Measurements from ENCODE around the gene HARBI1.
"Not testable (repeated sequence)": the region's sequence is repeated elsewhere in the genome, so short reads cannot be mapped to it uniquely, and the experiment has no call there.

Gene HARBI1

DNA sequence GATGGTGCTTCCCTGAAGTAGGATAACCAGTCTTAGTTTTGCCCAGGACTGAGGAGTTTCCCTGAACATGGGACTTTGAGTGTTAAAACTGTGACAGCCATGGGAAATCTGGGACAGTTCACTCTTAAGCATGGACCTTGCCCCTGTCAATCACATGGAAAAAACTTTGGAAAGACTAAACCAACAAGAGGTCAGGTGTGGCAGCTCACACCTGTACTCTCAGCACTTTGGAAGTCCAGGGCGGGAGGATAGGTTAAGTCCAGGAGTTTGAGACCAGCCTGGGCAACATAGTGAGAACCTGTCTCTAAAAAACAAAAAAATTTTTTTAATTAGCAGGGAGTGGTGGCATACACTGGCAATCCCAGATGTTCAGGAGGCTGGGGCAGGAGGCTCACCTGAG lies 19.9 kb downstream of the HARBI1 start:
- DNase-seq (ENCODE audit: low read depth), result no peak

DNA sequence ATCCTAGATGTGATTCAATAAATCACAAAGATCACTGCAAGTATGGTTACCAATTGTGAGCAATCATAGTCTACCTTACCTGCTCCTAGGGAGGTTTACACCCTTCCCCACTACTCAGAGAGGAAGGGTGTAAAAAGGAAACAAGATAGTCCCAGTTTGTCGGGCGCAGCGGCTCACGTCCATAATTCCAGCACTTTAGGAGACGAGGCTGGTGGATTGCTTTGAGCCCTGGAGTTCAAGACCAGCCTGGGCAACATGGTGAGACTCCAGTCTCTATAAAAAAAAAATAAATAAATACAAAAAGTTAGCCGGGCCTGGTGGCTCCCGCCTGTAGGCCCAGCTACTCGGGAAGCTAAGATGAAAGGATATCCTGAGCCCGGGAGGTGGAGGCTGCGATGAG lies 22.2 kb downstream of the HARBI1 start:
- no peak for DNase-seq (ENCODE audit: low read depth)

DNA sequence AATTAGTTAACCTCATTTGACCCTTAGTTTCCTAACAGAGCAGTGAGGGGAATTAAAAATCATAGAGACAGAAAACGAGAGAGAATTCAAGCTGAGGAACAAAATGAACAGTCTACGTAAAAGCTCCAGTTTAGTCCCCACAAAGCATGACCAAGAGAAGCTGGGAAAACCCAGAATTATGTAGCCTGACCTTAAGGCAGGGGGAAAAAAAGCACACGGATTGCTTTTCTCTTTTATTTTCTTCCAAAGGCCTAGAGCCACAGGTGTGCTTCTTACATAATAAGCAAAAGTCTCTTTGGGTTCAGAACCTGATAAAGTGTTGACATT lies 22.7 kb downstream of the HARBI1 start:
- DNase-seq (ENCODE audit: low read depth), result no peak

DNA sequence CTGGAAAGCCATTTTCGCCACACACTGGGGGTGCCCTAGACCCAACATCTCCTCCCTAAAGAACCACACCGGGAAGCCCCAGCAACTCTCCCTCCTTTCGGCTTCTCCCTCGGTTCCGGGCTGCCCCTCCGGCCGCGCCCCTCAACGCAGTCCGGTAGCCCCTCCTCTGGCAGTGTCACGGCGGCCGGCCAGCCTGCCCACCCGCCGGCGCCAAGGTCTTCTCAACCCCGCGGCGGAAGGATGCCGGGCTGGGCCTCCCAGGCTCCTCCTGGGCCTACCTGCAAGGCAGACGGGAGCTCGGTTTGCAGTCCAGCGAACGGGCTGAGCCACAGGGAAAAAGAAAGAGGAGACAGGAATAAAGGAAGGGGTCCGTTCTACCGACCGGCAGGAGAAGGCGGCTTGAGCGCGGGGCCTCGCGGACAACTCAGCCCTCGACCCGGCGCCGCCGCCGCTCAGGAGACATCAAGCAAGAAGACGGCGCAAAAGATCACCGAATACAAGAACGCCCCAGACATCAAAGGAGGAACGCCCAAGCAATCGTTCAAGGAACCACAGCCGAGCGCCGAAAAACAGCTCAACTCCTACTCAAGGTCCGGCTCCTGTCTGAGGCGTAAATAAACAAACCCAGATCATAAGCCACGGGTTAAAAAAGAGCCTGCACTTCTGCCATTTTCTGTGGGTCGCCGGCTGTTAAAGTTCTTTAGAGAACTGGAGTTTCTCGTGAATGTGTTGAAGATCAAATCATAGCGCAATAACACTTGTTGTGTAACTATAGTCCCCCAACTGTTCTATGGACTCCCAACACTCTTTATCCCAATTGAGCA lies 23.3 kb downstream of the HARBI1 start, which contains the start of gene AMBRA1:
AMBRA1 (minus strand) TSS at position 474 of the 824 bp plus-strand sequence. CDS start 45,643 bp downstream, outside the sequence.
- peak; percentile 62 for DNase-seq (ENCODE audit: low read depth)

DNA sequence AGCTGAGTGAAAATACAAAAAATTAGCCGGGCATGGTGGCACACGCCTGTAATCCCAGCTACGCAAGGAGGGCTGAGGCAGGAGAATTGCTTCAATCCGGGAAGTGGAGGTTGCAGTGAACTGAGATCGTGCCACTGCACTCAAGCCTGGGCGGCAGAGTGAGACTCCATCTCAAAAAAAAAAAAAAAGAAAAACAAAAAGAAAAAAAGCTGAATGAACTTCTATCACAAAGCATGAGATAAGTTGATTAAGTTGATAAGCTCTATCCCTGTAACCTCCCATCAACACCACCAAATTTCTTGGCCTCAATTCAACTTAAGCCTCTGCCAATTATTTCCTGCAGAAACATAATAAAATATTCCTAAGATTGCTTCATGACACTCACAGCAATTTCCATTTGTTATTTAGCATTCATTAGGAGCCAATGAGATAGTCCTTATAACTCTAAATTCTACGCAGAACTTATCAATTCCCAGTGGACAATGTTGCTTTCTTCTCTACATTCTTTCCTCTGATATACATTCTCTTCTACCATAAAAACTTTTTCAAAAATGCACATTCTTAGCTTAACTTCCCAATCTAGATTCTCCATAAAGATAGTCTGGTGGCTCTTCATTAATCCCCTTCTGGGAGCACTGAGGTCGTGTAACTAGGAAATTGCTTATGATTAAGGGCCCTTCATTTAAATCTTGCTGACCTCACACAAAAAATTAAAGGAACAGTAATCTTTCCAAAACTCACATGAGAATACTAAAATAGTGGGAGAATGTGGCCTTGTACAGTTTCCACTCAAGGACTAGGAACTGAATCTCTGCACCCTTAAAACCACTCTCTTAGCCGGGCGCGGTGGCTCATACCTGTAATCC lies 26.1 kb downstream of the HARBI1 start:
- DNase-seq (ENCODE audit: low read depth), result no peak

DNA sequence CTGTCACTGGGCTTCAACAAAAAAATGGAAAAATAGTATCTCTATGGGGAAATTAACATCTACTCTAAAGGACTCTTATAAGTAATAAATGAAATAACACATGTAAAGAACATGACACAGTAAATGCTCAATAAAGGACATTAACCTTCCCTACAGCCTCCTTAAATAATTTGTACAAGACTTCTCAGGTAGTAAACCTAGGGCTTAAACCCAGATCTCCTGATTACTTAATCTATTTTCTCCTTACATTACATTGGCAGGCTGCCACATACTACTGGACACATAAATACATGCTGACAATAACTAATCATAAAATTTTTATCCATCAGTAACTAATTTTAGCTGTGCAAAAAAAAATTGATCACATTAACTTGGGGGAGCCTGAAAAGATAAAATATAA lies 28.1 kb downstream of the HARBI1 start:
- no peak for DNase-seq (ENCODE audit: low read depth)

DNA sequence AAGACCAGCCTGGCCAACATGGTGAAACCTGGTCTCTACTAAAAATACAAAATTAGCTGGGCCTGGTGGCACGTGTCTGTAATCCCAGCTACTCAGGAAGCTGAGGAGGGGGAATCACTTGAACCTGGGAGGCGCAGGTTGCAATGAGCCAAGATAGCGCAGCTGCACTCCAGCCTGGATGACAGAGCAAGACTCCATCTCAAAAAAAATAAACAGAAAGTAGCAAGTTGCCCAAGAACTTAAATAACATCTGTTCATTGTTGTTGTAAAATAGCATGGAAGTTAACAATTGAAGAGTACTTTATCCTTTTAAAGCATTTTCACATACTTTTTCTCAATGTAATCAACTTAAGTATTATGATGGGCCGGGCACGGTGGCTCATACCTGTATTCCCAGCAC lies 28.9 kb downstream of the HARBI1 start:
- DNase-seq (ENCODE audit: low read depth), result no peak

DNA sequence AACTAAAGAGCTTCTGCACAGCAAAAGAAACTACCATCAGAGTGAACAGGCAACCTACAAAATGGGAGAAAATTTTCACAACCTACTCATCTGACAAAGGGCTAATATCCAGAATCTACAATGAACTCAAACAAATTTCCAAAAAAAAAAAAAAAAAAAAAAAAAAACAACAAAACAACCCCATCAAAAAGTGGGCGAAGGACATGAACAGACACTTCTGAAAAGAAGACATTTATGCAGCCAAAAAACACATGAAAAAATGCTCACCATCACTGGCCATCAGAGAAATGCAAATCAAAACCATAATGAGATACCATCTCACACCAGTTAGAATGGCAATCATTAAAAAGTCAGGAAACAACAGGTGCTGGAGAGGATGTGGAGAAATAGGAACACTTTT lies 33.5 kb downstream of the HARBI1 start:
- DNase-seq (ENCODE audit: low read depth), result not testable (repeated sequence)

DNA sequence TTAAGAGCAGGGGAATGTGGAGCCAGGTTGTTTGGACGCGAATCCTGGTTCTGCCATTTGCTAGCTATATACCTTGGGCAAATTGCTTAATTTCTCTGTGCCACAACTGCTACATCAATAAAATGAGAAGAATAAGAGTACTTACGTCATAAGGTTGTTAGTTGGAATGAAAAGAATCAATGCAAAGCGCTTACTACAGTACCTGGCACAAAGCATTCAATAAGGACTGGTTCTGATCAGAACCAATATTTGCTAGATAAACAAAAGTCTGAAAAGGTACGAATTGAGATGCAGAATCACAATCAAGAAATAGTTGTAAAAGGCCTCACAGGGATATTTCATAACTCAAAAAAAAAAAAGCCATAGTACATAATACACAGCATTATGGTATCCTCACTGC lies 34.4 kb downstream of the HARBI1 start:
- no peak for DNase-seq (ENCODE audit: low read depth)

DNA sequence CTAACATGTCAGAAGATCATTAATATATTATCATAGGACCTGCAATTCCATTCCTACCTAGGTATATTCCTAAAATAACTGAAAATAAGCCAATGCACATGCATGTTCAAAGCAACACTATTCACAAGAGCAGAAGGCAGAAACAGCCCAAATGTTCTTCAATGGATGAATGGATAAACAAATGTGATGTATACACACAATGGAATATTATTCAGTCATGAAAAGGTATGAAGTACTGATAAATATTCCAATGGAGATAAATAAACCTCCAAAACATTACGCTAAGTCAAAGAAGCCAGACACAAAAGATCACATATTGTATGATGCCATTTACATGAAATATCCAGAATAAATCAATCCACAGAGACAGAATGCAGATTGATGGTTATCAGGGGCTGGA lies 40.0 kb downstream of the HARBI1 start:
- DNase-seq (ENCODE audit: low read depth), result no peak

DNA sequence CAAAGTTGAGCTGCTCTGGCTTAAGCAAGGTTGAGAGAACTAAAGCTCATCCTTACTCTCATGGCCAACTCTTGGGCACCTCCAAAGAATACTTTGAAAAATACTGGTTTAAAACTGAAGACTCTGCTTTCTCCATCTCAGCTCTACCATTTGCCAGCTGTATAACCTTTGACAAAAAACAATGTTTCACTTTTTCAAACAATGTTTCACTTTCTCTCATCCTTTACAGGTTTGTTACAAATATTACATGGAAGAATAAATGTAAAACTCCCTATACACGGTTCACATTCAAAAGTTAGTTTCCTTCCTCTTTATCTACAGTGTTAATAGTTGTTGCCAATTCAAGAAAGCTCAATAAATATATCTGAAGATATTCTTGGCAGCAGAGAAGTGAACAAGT lies 42.4 kb downstream of the HARBI1 start:
- DNase-seq (ENCODE audit: low read depth), result no peak

DNA sequence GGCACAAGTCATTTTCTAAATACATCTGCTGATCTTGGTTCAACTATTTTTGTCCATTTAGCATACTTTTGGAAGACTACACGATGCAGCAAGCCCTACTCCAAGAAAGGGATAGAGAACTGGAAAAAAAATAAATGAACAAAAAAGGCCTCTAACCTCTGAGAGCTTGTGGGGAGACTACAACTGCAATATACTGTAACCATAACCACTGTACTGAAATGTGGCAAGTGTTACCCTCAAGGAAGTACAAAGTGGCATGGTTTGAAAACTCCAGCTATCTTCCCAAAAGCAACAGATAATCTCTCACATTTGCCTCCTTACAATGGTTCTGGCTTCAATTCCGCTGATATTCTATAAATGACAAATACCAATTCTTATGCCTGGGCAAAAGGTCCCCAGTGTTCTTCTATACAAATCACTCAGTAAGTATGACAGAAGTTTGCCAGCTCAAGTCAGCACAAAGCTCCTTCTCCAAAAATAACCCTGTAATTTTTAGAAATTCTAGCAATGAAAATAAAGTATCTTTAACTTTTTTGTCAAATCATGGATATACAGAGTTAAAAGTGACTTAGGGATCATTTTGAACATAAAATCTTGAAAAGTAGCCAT lies 46.1 kb downstream of the HARBI1 start:
- no peak for DNase-seq (ENCODE audit: low read depth)

DNA sequence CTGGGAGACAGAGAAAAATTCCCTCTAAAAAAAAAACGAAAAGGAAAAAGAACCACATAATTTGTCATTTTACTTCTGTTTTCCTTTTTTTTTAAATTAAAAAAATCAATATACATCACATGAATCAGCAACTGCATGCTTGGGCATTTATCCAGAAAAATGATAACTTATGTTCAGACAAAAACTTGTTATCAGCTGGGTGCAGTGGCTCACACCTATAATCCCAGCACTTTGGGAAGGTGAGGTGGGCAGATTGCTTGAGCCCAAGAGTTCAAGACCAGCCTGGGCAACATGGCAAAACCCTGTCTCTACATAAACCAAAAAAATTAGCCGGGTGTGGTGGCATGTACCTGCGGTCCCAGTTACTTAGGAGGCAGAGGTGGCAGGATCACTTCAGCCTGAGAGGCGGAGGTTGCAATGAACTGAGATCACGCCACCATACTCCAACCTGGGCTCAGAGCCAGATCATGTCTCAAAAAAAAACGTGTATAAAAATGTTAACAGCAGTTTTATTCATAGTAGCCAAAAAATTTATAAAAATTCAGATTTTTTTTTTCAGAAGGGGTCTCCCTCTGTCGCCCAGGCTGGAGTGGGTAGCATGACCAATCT lies 51.7 kb downstream of the HARBI1 start:
- no peak for DNase-seq (ENCODE audit: low read depth)

DNA sequence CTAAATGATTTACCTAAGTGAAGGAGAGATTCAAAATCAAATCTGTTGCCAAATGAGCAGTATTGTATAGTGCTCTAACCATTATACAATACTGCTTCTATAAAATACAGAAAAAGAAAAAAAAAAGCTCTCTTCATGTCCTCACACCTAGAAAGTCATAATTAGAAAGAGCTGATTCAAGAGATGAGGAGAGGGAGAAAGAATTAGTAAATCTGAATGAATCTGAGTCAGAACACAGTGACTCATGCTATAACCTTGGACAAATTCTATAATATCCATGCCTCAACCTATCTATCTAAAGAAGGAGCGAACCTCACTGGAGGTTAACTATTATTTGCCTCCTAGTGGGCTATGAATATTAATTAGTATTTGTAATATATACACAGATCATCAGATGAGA lies 52.6 kb downstream of the HARBI1 start:
- no peak for DNase-seq (ENCODE audit: low read depth)

DNA sequence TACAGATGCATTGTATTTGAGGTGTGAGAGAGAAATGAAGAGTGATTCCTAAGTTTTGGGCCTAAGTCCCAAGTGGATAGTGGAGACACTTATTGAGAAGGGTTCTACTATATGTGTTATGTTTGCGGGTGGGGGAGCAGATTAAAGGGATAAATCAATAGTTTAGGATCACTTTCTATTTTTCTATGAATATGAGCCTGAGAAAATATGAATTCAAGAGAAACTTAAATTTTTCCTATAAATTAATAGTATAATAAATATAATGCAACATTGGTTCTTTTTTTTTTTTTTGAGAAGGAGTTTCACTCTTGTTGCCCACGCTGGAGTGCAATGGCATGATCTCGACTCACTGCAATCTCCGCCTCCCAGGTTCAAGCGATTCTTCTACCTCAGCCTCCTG lies 54.5 kb downstream of the HARBI1 start:
- DNase-seq (ENCODE audit: low read depth), result no peak

DNA sequence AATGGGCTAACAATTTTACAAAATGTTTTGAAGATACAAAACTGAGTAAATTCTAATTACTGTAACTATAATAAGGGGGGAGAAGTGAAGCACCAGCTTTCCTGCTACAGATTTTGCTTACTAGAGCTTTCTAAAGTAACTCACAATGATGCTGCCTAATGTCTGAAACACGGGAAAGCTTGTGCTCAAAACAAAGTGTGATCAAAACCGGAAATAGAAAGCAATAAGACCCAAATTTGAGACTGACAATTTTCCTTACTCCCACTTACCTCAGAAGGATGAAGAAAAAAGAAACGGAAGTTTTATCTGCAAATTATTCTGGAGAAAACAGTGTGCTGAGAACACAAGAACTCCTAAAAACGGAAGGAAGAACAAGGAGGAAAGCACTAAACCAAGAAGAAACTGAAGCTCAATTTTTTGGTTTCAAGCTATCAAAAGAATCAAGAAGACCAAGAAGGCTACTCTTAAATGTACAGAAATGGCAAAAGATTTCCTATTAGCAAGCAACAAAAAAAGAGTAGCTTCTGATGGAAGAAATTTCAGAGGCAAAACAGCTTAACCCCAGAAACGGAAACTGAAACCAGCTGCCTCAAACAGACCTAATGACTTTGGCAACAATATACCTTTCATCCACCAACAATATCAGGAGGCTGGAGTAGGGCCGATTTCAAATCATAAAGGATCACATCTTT lies 56.6 kb downstream of the HARBI1 start:
- no peak for DNase-seq (ENCODE audit: low read depth)

DNA sequence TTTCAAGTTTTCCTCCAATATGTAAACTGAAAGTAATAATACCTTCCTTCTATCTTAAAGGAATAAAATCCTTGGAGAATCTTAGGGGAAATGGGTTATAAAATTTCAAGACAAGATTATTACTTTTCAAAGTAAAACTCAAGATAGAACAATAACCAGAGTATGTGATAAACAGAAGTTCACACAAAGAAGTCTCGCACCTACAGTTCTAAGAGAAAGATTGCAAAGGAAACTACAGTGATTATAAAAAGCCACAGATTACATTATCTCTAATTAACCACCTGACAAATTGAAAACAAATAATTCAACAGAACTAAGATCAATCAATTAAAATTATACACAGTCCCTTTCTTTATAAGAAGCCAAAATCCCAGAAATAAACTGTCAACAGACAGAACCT lies 57.2 kb downstream of the HARBI1 start:
- no peak for DNase-seq (ENCODE audit: low read depth)

DNA sequence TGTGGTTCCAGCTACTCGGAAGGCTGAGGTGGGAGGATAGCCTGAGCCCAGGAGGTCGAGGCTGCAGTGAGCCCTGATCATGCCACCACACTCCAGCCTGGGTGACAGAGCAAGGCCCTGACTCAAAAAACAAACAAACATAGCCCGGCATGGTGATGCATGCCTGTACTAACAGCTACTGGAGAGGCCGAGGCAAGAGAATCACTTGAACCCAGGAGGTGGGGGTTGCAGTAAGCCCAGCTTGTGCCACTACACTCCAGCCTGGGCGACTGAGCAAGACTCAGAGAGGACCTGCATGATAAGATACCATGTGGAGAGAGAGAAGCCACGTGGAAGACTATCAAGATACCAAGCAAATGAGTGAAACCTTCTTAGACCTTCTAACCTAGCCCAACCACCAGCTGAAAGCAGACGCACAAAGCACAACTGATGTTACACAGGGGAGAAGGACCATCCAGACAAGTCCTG lies 59.3 kb downstream of the HARBI1 start:
- no peak for DNase-seq (ENCODE audit: low read depth)

DNA sequence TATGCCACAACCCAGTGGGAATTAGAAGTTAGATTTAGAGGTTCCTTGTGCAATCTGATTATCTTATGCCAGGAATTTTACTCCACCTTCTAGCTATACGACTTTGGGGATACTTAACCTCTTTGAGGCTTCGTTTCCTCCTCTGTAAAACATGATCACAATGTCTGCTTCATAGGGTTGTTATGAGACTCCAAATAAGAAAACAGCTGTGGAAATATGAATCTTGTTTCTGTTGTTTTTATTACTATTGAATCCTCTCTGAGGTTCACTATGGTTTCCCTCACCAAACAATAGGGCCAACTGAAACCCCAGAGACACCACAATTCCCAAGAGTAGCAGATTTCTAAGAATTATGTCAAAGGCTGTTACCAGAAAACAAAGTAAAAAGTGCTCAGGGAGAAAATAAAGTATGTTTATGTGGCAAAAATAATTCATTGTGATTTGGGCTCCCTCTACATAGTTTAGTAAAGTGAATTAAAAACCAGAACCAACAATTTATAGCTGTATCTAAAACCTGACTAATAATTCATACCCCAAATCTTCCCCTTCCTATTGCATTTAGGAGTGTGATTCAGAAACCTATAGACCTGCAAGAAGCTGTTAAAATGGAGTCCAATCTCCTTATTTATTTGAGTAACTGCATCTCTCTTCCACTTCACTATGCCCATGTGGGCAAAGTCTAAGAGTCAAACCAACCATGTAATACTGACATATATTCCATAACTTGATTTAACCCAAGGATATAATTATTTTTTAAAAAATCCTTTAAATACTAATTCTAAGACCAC lies 61.6 kb downstream of the HARBI1 start:
- no peak for DNase-seq (ENCODE audit: low read depth)

DNA sequence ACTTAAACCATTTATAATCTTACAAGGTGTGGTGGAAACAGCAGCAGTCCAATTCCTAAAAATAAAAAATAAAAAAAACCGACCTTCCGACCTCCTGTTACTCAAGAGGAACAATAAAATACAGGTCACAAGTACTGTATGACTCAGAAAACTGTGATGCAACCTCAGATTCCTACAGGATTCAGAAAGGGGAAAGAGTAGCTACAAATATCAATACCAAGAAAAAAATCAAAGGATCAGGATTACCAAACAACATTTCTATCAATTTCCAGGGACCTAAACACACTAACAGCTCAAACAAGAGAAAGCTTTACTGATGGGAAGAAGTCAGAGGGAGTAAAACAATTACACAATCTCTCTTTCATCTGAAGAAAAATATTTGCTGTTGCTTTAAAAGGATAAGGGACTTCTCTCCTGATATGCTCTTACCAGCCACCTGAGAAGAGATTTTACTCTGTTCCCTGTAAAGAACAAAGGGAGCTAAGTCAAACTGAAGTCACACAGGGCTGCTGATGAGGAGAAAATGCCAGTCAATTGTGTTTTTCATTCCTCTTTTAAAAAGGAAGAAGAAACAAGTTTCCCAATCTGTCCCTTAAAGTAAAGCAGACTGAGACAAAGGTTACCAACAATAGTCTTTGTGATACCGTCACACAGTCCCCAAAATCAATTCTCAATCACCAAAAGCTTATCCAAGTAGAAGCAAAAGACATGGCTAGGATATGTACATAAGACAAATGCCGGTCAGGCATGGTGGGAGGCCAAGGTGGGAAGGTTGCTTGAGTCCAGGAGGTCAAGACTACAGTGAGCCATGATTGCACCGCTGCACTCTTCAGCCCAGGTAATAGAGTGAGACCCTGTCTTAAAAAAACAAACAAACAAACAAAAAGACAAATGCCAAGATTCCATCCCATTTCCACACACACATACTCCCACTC lies 62.5 kb downstream of the HARBI1 start:
- DNase-seq (ENCODE audit: low read depth), result no peak

Data from stimulated activated CD8-positive, alpha-beta memory T cell treated with anti-CD3 and anti-CD28 coated beads, Interleukin-15, amount 100 ng/mL, for 1 hour (primary cell).